Activated CD4-positive, CD25-positive, alpha-beta regulatory T cell treated with anti-CD3 and anti-CD28 coated beads, Interleukin-2, amount 50 U/mL, for 72 hours (primary cell): ENCODE measurements around the gene TLK1.
"Not testable (repeated sequence)": the region's sequence is repeated elsewhere in the genome, so short reads cannot be mapped to it uniquely, and the experiment has no call there.

Experiments used
- DNase-seq: peaks from one replicate; pipeline ENCODE4 v3.0.0; 2021

The TLK1 gene

GRCh38 chr2:171139860-171140259, 20.8 kb downstream of the TLK1 start:
- no peak for DNase-seq

GRCh38 chr2:171136024-171136423, 24.7 kb downstream of the TLK1 start:
- no peak for DNase-seq

DNA sequence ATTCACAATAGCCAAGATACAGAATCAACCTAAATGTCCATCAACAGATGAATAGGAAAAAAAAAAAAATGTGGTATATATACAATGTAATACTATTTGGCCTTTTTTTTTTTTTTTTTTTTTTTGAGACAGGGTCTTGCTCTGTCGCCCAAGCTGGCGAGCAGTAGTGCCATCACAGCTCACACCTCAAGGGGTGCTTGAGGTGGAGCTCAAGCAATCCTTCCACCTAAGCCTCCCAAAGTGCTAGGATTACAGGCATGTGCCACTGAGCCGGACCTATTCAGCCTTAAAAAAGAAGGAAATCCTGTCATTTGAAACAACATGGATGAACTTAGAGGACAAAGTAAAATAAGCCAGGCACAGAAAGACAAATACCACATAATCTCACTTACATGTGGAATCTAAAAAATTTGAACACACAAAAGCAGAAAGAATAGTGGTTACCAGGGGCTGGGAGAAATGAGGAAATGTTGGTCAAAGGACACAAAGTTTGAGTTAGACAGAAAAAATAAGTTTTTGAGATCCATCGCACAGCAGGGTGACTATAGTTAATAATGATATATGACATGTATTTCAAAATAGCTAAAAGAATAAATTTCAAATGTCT, 26.0 kb downstream of the TLK1 start:
- no peak for DNase-seq

GRCh38 chr2:171132086-171132485, 28.6 kb downstream of the TLK1 start:
- DNase-seq = no peak

- DNase-seq = no peak
These were observed 32.2 kb downstream of the TLK1 start for GRCh38 chr2:171128461-171128860.

- DNase-seq = no peak
These were observed 36.2 kb downstream of the TLK1 start for GRCh38 chr2:171124541-171124940.

GRCh38 chr2:171109571-171109970, 51.1 kb downstream of the TLK1 start:
- no peak for DNase-seq

GRCh38 chr2:171109020-171109419, 51.7 kb downstream of the TLK1 start:
- no peak for DNase-seq

DNA sequence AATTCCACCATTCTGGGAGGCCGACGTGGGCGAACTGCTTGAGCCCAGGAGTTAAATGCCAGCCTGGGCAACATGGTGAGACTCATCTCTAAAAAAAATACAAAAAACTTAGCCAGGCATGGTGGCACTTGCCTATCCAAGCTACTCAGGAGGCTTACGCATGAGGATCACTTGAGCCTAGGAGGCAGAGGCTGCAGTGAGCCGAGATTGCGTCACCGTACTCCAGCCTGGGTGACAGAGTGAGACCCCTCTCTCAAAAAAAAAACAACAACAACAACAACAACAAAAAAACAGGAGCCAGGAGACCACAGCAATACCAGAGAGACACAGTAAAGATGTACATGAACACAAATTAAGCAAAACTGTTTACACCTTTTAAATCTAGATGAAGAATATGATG, 52.9 kb downstream of the TLK1 start:
- no peak for DNase-seq

DNA sequence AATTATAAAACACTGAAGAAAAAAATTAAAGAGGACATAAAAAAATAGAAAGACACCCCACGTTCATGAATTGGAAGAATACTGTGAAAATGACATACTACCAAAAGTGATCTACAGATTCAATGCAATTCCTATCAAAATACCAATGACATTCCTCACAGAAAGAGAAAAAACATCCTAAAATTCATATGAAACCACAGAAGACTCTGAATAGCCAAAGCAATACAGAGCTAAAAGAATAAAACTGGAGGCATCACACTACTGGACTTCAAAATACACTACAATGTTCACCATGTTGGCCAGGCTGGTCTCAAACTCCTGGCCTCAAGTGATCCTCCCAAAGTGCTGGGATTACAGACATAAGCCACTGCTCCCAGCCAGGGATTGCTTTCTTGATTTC, 56.3 kb downstream of the TLK1 start:
- DNase-seq = no peak

GRCh38 chr2:171102802-171103201, 57.9 kb downstream of the TLK1 start:
- DNase-seq = no peak

GRCh38 chr2:171100370-171100769, 60.3 kb downstream of the TLK1 start:
- no peak for DNase-seq

DNA sequence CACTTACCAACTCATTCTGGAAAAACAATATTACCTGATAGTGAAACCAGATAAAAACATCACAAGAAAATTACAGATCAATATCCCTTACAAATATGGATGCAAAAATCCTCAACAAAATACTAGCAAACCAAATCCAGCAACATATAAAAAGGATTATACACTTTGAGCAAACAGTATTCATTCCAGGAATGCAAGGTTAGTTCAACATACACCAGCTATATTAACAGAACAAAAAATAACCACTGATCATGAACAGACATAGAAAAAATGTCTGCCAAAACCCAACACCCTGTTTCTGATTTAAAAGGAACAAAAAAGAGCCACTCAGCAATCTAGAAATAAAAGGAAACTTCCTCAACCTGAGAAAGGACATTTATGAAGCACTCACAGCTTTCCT, 62.1 kb downstream of the TLK1 start:
- DNase-seq = no peak

GRCh38 chr2:171095014-171095582, 65.6 kb downstream of the TLK1 start:
- DNase-seq = no peak

GRCh38 chr2:171091517-171091916, 69.2 kb downstream of the TLK1 start:
- DNase-seq = not testable (repeated sequence)

GRCh38 chr2:171089489-171089888, 71.2 kb downstream of the TLK1 start:
- DNase-seq = no peak

DNA sequence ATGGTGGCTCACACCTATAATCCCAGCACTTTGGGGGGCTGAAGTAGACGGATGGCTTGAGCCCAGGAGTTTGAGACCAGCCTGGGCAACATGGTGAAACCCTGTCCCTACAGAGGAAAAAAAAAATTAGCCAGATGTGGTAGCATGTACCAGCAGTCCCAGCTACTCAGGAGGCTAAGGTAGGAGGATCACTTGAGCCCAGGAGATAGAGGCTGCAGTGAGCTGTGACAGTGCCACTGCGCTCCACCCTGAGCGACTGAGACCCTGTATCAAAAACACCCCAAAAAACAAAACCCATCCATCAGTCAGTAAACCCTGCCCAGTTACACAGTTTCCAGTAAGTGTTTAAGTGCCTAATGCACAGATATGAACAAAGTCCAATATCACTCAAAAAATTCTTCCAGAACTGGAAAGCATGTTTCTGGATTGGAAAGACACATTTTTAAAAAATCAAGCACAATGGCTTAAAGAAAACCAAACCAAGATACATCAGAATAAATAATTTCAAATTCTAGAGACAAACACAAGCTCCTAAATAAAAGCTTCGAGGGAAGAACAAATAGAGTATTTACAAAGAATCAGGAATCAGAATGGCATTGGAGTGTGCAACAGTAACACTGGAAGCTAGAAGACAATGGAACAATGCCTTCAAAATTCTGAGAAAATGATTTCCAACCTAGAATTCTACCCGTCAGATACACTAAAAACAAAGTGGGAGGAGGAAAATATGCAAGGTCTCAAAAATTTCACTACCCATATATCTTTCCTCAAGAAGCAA, 72.4 kb downstream of the TLK1 start:
- no peak for DNase-seq

DNA sequence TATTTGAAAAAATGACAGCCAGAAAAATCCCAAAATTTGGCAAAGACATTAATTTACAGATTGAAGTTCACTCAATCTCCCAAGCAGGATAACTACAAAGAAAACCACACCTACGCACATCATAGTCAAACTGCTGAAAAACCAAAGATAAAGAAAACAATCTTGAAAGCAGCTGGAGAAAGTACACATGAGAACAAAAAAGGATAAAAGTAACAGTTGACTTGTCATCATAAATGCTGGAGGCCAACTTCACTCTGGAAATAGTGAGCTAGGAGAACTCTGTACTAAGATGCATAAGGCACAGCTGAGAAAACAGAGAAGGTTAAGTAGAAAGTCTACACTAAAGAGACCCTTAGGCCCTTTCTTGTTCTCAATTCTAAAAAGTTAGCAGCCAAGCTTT, 73.1 kb downstream of the TLK1 start:
- no peak for DNase-seq

GRCh38 chr2:171086352-171087290, 74.1 kb downstream of the TLK1 start:
- DNase-seq = peak; percentile 40

DNA sequence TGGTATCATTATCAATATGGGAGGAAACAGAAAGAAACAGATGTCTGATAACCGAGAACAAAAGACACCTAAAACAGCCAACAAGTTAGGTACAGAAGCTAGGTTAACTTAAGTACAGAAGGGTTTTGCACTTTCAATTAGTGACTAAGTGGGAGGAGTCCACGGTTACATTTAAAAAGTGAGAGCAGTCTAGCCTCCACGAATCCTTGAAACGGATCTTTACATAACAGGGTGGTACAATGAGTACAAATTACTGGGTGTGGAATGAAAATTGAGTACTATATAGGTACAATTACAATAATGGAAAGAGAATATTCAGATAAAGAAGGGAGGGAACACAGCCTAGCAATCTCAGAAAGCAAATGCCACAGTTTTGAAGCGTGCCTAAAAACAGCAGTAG, 76.6 kb downstream of the TLK1 start:
- no peak for DNase-seq

- no peak for DNase-seq
These were observed 77.2 kb downstream of the TLK1 start for GRCh38 chr2:171083451-171083850.

GRCh38 chr2:171081649-171082111, 79.0 kb downstream of the TLK1 start:
- no peak for DNase-seq

DNA sequence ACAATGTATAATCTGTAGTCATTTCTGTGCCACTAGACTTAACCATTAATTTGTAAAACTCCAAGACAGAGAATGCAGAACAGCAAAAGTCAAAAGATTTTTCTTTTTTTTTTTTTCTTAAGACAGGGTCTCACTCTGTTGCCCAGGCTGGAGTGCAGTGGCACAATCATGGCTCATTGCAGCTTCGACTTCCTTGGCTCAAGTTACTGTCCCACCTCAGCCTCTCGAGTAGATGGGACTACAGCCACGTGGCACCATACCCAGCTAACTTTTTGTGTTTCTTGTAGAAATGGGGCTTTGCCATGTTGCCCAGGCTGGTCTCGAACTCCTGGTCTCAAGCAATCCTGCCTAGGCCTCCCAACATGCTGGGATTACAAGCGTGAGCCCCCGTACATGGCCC, 80.1 kb downstream of the TLK1 start:
- no peak for DNase-seq
